Neural cell (in vitro differentiated cells): ENCODE data around the gene TUBGCP4. TPM values are rescaled to one million over a fixed set of nuclear protein-coding genes. Genes with fewer than 3 reads are reported as not detected.

Source experiments
- H2AFZ ChIP-seq: fragments of 200-600, 300-800 bp; sonication (generic), shearing (Covaris generic); 2 replicates; pipeline ENCODE4 v1.6.0; 2014; ENCODE audit warnings: low read depth, mild to moderate bottlenecking, antibody characterized with exemption, low read length, moderate library complexity
- H3F3A ChIP-seq: fragments of 200-600 bp; shearing (Covaris generic); 2 replicates; pipeline ENCODE4 v1.6.1; 2016; ENCODE audit warnings: mild to moderate bottlenecking, moderate library complexity, mixed read lengths, antibody characterized with exemption, low read length; ENCODE audit not compliant: insufficient read depth, poor library complexity, severe bottlenecking
- H3K27ac ChIP-seq: fragments of 200-600, 300-800 bp; sonication (generic), shearing (Covaris generic); 2 replicates; pipeline ENCODE4 v1.5.1; 2014; ENCODE audit warnings: mild to moderate bottlenecking, low read length, moderate library complexity
- H3K27me3 ChIP-seq: fragments of 300-800, 200-600 bp; sonication (generic), shearing (Covaris generic); 2 replicates; pipeline ENCODE4 v1.6.0; 2014; ENCODE audit warnings: mild to moderate bottlenecking, low read depth, low read length, moderate library complexity; ENCODE audit not compliant: insufficient read depth
- H3K36me3 ChIP-seq: fragments of 300-800, 200-600 bp; sonication (generic), shearing (Covaris generic); 2 replicates; pipeline ENCODE4 v1.5.1; 2014; ENCODE audit warnings: mild to moderate bottlenecking, antibody characterized with exemption, low read length, moderate library complexity; ENCODE audit not compliant: insufficient read depth
- H3K4me2 ChIP-seq: fragments of 300-800, 200-600 bp; sonication (generic), shearing (Covaris generic); 2 replicates; pipeline ENCODE4 v1.6.0; 2014; ENCODE audit warnings: mild to moderate bottlenecking, low read length
- H3K4me3 ChIP-seq: fragments of 300-800, 200-600 bp; sonication (generic), shearing (Covaris generic); 2 replicates; pipeline ENCODE4 v1.5.1; 2014; ENCODE audit warnings: mild to moderate bottlenecking, low read length, moderate library complexity
- H3K79me2 ChIP-seq: fragments of 200-600 bp; shearing (Covaris generic); replicated peaks from 2 replicates; pipeline ENCODE4 v1.6.0; 2014; ENCODE audit warnings: mild to moderate bottlenecking, low read length, moderate library complexity; ENCODE audit not compliant: insufficient read depth
- H3K9ac ChIP-seq: fragments of 300-800, 200-600 bp; sonication (generic), shearing (Covaris generic); 2 replicates; pipeline ENCODE4 v1.6.1; 2016; ENCODE audit warnings: mild to moderate bottlenecking, low read length, mixed read lengths
- H3K9me2 ChIP-seq: fragments of 200-600 bp; shearing (Covaris generic); 2 replicates; pipeline ENCODE4 v1.6.1; 2016; ENCODE audit warnings: mild to moderate bottlenecking, low read length, mixed read lengths; ENCODE audit not compliant: insufficient read depth
- H3K9me3 ChIP-seq: fragments of 200-600, 300-800 bp; sonication (generic), shearing (Covaris generic); 2 replicates; pipeline ENCODE4 v1.6.1; 2016; ENCODE audit warnings: mild to moderate bottlenecking, mixed run types, low read length, moderate library complexity, mixed read lengths
- H4K20me1 ChIP-seq: fragments of 200-600 bp; shearing (Covaris generic); 2 replicates; pipeline ENCODE4 v1.6.1; 2016; ENCODE audit warnings: mild to moderate bottlenecking, mixed run types; ENCODE audit not compliant: insufficient read depth
- CTCF ChIP-seq: fragments of 450-650 bp; IDR thresholded peaks from 2 replicates; pipeline ENCODE4 v1.5.1; 2014; ENCODE audit warnings: antibody characterized with exemption, mild to moderate bottlenecking, moderate library complexity; ENCODE audit not compliant: poor library complexity, severe bottlenecking
- EZH2 ChIP-seq: fragments of 200-600, 300-800 bp; shearing (Covaris generic), sonication (generic); IDR thresholded peaks from 2 replicates; pipeline ENCODE4 v1.6.1; 2014; ENCODE audit warnings: antibody characterized with exemption, low read length, borderline replicate concordance, mild to moderate bottlenecking; ENCODE audit not compliant: insufficient read depth, poor library complexity, severe bottlenecking
- SMC3 ChIP-seq: fragments of 450-650 bp; conservative IDR thresholded peaks from 2 replicates; pipeline ENCODE4 v1.6.1; 2014; ENCODE audit warnings: antibody characterized with exemption, mild to moderate bottlenecking, moderate library complexity; ENCODE audit not compliant: poor library complexity
- TAF1 ChIP-seq: IDR thresholded peaks from 2 replicates; pipeline ENCODE4 v1.6.1; 2012; ENCODE audit warnings: low read depth
- polyA plus RNA-seq: library from polyadenylated mRNA; depleted of rRNA; stranded (reverse); fragments of >200 nt; gene quantifications from 2 replicates; pipeline ENCODE4 v1.2.3, GENCODE V29; 2014
- TF ChIP-seq, protein P1 (sequence below): IDR thresholded peaks from 2 replicates; pipeline ENCODE4 v1.6.1; 2012; ENCODE audit warnings: borderline replicate concordance

TUBGCP4 gene
- polyA plus RNA-seq, 1 donor from 2014 or later, result 4.6 TPM

GRCh38 chr15:43360821-43361220 is 10.1 kb upstream of the TUBGCP4 start:
- H3K9me3 ChIP-seq, result peaks cover 15% of the 10 kb centered on the region

GRCh38 chr15:43361313-43361903 is 9.5 kb upstream of the TUBGCP4 start:
- H3K79me2 ChIP-seq, result peaks cover 20% of the 10 kb centered on the region
- H3K27me3 ChIP-seq, result no peaks in the 10 kb centered on the region
- H3K4me2 ChIP-seq, result no peak overlapping the region
- H3K9me3 ChIP-seq, result peaks cover 15% of the 10 kb centered on the region
- no peaks in the 10 kb centered on the region for H3F3A ChIP-seq
- TF ChIP-seq CTCF, result no peak
- TF ChIP-seq, protein P1, sequence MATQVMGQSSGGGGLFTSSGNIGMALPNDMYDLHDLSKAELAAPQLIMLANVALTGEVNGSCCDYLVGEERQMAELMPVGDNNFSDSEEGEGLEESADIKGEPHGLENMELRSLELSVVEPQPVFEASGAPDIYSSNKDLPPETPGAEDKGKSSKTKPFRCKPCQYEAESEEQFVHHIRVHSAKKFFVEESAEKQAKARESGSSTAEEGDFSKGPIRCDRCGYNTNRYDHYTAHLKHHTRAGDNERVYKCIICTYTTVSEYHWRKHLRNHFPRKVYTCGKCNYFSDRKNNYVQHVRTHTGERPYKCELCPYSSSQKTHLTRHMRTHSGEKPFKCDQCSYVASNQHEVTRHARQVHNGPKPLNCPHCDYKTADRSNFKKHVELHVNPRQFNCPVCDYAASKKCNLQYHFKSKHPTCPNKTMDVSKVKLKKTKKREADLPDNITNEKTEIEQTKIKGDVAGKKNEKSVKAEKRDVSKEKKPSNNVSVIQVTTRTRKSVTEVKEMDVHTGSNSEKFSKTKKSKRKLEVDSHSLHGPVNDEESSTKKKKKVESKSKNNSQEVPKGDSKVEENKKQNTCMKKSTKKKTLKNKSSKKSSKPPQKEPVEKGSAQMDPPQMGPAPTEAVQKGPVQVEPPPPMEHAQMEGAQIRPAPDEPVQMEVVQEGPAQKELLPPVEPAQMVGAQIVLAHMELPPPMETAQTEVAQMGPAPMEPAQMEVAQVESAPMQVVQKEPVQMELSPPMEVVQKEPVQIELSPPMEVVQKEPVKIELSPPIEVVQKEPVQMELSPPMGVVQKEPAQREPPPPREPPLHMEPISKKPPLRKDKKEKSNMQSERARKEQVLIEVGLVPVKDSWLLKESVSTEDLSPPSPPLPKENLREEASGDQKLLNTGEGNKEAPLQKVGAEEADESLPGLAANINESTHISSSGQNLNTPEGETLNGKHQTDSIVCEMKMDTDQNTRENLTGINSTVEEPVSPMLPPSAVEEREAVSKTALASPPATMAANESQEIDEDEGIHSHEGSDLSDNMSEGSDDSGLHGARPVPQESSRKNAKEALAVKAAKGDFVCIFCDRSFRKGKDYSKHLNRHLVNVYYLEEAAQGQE, result no peak
- H3K9ac ChIP-seq, result no peak overlapping the region
- H3K9me2 ChIP-seq, result no peaks in the 10 kb centered on the region
- H4K20me1 ChIP-seq, result no peaks in the 10 kb centered on the region
- H2AFZ ChIP-seq, result no peak overlapping the region
- no peak overlapping the region for H3K27ac ChIP-seq
- no peak overlapping the region for H3K4me3 ChIP-seq
- peaks cover 48% of the 10 kb centered on the region for H3K36me3 ChIP-seq

More at GRCh38 chr15:43360821-43361220, 10.1 kb upstream of the TUBGCP4 start:
- H3K9ac ChIP-seq, result no peak overlapping the region
- H3K79me2 ChIP-seq, result peaks cover 19% of the 10 kb centered on the region
- no peak overlapping the region for H3K27ac ChIP-seq
- no peaks in the 10 kb centered on the region for H4K20me1 ChIP-seq
- no peak overlapping the region for H2AFZ ChIP-seq
- no peaks in the 10 kb centered on the region for H3F3A ChIP-seq
- peaks cover 44% of the 10 kb centered on the region for H3K36me3 ChIP-seq
- no peak overlapping the region for H3K4me2 ChIP-seq
- no peaks in the 10 kb centered on the region for H3K27me3 ChIP-seq
- H3K4me3 ChIP-seq, result no peak overlapping the region
- TF ChIP-seq EZH2 (no peak), TAF1 (no peak), CTCF (no peak), SMC3 (no peak)
- TF ChIP-seq, protein P1, result no peak
- H3K9me2 ChIP-seq, result no peaks in the 10 kb centered on the region
